Stimulated activated naive CD8-positive, alpha-beta T cell treated with anti-CD3 and anti-CD28 coated beads, Interleukin-15, Interleukin-2, amounts not matched to agents 100 U/mL and 50 U/mL, for 24 hours (primary cell): Measurements from ENCODE around the gene ADAM19.
"Not testable (repeated sequence)": the region's sequence is repeated elsewhere in the genome, so short reads cannot be mapped to it uniquely, and the experiment has no call there.

Experiments used
- ATAC-seq: fragments of 150-1000 bp; cut with Tn5 transposase; one replicate; pipeline ENCODE4 v1.10.0; 2021
- DNase-seq: peaks from one replicate; pipeline ENCODE4 v3.0.0; 2021

ADAM19 gene

DNA sequence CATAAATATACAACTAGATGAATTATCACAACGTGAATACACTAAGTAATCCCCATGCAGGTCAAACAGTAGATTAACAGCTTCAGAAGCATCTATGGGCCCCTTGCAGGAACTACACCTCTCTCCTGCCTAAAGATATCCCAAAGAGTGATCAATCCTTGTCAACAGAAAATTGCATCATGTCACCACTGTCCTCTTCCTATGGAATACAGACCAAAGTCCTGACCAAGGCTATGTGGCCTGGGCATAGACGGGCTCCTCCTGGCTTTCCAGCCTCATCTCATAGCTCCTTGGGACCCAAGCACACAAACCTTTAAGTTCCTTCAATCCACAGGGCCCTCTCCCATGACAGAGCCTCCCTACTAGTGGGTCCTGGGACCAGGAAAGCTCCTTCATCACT is 90.2 kb downstream of the ADAM19 start:
- ATAC-seq = no peak

DNA sequence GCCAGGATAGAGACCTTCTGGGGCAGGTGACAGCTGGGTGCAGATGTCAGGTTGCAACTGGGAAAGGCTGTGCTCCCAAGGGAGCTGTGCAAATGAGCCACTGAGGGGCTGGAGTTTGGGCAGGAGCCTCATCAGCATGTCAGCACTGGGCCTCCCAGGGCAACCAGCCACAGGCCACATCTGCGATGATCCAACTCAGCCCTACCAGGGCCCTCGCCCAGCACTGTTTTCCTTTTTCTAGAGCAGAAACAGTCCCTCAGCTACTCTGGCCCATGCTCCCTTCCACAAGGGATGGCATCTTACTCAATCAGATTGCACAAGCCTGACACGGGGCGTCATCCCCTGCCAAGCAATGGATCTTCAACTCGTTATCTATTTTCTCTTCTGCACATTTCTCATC is 90.8 kb downstream of the ADAM19 start:
- ATAC-seq (no peak), DNase-seq (no peak)

More for the DNA sequence above, 90.2 kb downstream of the ADAM19 start:
- no peak for DNase-seq

DNA sequence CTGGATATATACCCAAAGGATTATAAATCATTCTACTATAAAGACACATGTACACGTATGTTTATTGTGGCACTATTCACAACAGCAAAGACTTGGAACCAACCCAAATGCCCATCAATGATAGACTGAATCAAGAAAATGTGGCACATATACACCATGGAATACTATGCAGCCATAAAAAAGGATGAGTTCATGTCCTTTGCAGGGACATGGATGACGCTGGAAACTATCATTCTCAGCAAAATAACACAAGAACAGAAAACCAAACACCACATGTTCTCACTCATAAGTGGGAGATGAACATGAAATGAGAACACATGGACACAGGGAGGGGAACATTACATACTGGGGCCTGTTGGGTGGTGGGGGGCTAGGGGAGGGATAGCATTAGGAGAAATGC is 92.9 kb downstream of the ADAM19 start:
- not testable (repeated sequence) for DNase-seq, ATAC-seq

DNA sequence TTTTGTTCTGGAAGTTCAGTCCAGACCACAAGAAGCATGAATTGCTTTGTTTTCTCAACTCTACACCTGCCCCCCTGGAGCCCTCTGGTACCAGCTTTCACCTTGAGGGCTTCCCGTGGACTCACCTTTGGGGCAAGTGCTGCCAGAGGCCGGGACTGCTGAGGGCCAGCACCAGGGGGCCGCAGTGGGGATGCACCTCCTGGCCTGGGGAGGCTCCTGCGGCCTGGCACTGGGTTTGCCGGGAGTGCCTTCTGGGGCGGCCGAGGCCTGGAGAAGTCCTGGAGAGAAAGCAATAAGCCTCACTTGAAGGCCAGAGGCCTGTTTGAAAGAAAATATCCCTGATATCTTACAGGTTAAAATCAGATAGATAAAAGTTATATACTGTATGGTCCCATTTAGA is 93.9 kb downstream of the ADAM19 start:
- no peak for DNase-seq
- no peak for ATAC-seq

DNA sequence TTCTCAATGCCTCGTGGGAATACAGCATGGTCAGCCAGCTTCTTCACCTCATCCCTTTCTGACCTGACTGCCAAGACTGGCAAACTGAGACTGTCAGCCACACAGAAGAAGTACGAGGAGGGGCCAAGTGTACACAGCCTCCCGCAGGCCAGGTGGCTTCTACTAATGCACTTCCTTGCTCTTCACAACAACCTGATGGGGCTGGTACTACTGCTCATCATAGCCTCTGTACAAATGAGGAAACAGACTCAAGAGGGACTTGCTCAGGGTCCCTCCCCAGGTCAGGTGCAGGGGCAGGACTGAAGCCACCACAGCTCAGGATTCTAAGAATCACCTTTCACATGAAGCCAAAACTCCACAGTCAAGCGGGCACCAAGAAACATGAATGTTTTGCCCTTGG is 94.3 kb downstream of the ADAM19 start:
- DNase-seq (no peak), ATAC-seq (no peak)

DNA sequence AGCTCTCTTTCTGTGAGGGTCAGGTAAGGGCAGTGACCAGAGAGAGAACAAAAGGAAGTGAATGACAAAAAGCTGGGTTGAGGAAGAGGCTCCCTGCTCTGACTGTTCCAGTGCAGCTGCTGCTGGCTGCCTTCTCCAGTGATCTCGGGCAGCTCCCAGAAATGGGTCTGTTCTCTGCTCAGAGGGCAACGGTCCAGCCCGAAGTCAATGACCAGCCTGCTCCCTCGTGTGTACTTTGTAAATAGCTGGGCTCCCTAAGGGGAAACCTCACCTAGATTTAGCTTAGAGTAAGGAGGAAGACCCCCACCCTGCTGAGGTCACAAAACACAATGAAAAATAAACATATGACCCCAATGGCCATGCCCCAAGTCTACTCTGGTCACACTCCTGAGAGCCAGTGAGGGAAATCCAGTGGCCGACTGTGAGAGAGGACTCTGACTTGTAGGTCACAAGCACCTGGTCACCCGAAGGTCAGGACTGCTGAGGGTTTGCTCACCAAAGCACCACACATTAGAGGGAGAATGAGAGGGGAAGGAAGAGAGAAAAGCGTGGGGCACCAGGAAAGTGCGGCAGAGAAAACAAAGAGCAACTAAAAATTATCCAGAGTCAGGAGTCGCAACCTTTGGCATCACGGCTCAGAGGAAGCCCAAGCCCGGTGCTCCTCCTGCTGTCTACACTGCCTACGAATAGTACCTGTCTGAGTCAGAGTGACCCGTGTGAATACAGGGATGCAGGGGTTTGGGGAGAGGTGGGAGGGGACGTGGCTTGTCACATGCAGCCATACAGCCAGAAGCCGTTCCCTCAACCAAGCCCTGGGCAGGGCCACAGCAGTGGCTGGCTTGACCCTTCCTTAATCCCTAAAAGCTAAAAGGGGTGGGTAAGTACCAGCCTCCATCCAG is 95.7 kb downstream of the ADAM19 start:
- ATAC-seq (no peak), DNase-seq (no peak)

DNA sequence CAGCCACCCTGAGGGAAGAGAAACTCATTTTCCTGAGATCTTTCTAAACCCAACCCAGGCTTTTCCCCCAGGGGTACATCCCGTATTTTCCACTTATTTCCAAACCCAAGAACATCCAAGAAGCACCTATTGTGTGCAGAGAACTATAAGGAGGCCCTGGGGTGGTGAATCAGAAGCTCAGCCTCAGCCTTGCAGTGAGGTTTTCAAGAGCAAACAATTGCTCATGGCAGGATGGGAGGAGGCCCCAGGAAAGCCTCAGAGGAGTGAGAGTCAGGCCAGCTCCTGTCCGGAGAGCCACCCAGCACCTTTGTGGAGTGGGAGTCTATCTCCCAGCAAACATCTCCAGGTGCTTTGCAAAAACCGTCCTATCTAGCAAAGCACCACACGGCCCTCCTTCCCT is 96.4 kb downstream of the ADAM19 start:
- ATAC-seq = no peak
- no peak for DNase-seq

DNA sequence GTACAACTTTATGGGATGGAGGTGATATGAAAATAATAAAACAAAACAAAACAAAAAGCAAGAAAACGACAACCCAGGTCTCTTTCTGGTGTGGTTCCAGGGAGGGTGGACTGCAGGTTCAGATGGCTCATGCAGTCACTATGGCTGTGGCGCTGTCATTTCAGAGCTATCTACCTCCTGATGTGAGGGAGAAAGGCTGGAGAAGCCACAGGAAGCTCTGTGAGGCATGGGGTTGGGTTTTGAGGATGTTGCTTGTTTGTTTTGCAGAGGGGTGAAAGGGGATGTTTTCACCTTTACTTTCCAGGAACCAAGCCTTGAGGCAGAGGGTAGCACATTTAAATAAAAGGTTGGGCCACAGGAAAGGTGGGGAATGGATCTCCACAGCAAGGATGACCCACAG is 96.8 kb downstream of the ADAM19 start:
- ATAC-seq (no peak), DNase-seq (no peak)

DNA sequence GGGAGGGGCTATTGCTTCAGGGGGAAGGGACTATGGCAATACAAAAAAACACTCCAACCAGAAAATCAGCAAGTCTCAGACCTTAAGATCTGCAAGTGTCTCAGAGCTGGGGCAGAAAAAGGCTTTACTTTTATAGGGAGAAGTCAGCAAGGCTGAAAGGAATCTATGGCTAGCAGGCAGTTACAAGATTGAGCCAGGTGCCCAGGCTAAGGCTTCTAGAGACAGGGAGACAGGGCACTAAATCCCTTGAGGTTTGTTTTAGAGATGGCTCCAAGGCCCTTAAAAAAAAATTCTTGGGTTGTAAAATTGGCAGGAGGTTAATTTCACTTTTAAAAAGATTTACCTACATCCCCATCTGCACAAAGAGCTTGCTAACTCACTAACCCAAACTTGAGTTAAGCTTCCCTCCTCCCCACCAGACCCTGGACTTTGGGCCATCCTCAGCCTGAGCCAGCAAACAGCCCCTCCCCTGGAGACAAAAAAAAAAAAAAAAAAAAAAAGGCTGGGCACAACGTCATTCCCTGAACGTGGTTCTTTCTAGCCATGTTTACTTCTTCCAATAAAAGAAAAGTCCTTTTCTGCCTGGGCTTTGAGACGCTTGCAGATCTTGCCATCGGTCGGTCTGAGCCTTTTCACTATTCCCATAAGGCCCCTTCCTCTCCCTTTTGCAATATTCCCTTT is 97.6 kb downstream of the ADAM19 start:
- DNase-seq = no peak
- no peak for ATAC-seq

DNA sequence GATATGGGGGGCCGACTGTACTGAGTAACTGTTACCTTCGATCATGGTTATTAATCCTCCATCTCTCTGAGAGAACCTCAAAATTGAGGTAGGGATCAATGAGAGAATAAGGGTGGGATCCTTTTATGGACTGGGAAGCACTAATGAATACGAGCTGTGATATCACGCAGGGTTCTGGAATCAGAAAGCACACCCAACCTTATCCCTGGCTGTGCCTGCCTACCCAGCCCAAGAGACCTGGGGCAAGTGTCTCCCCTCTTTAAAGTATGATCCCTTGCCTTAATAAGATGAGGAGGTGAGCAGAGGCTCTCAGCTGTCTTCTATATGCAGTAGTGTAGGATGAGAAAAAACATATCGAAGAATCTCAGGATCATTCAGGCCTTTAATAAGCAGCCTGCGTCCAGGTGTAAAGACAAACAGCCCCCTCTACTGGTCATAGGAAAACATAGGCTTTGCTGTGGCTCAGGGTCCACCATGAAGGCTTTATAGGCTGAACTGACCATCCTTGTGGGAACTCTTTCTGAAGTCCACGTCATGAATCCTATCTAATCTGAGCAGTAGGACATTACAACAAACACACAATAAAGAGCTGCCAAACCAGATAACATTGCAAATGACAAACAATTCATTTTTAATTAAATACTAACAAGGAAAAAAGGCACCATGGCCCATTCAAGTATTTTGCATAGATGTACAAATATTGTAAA is 98.7 kb downstream of the ADAM19 start:
- ATAC-seq (peak; percentile 57), DNase-seq (peak; percentile 19)

DNA sequence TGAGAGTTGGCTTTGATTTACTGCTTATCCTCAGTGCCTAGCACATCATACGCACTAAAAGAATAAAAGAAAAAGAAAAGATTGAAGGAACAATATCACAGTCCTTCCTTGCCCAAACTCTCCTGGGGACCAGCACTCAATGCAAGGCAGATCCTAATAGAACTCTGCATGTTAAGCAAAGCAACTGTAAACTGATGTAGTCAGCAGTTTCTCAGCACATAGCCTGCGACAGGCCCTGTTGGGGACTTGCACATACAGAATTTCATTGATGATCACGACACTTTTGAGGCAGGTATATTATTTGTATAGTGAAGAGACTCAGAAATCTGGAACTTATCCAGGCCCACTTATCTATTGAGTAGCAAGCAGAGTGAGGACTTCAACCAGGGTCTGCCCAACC is 100.1 kb downstream of the ADAM19 start:
- ATAC-seq (no peak), DNase-seq (no peak)

DNA sequence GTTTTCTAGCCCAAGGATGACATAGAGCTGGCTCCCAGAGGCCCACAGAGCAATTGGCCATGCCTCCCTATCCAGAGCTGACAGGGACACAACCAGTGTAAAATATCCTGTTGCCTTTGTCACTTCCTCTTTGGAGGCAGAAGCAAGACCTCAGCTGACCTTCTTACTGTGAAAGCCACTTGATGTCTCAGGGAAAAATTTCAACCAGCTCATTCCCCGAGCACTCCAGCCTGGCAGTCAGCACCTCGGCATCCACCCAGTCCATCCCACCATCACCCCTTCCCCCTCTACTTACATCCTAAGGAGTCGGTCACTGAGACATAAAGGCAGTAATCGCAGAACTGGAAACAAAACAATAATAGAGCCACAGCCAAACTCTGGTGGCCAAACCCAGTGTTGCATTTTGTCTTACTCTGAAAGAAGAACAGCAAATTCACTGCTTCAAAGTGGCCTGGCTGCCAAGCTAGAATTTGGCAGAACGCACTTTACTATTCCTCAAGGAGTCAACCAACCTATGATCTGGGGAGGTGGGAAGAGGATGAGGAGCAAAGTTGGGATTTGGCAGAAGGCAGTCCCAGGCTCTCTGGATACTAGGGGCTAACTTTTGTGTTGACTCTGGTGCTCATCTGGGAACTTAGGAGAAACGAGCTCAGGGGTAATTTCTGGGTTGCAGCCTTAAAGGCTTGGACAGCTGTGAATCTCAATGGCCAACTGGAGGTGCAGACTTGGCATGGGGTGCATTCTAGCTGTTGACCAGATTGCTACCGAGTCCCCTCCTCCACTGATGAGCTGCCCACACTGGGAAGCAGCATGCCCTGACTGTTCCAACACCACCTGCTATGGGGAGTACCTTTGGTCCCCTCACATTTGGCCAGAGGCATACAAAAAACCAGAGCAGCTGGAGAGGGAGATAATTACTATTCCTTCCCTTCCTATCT is 101.9 kb downstream of the ADAM19 start:
- no peak for ATAC-seq
- no peak for DNase-seq

DNA sequence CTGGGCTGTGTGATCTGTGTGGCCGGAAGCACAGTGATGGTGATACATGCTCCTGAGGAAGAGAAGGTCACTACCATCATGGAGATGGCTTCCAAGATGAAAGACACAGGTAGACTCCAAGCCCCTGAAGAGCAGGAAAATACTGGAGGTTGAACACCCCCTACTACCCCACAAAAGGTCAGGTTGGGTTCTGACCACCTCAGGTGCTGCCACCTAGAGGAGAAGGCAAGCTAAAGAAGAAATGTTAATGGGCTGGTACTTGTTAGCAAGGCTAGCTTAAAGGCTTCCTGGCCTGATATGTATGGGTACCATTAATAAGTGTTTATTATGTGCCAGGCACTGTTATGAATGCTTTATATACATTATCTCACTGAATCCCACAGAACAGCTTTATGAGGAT is 103.9 kb downstream of the ADAM19 start:
- DNase-seq (peak; percentile 55), ATAC-seq (peak; percentile 60)

DNA sequence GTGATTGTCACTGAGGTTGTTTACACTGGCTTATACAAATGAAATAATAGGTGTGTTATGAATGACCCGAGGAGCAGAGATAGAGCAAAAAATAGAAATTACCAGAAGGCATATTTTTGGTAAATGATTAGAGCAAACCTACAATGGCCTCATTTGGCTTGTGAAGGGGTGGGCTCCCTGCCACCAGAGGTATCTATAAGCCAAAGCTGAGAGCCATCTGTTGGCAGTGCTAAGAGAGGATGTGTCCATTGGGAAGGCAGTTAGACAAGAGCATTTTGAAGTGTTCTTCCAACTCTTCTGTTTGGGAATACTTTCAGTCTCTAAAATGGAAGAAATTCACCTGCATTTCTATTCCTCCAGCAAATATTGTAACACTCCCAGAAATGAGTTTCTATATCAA is 104.9 kb downstream of the ADAM19 start:
- DNase-seq = no peak
- no peak for ATAC-seq

DNA sequence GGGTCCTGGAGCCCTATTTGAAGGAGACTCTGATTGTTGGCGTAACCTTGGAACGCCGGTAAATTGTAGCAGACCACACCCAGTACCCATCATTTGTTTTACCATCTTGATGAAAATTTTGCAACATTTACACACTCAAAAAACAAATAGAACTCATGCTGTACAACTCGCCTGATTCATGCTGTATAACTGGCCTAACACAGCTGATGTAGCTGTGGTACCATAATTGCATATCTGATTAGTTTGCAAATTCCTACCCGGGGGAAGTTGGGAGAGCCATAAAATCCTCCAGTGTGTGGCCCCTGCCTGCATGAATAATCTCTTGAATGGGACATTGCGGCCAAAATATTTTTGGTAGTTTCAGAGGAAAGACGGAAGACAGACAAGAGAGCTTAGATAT is 105.9 kb downstream of the ADAM19 start:
- DNase-seq = no peak
- no peak for ATAC-seq

DNA sequence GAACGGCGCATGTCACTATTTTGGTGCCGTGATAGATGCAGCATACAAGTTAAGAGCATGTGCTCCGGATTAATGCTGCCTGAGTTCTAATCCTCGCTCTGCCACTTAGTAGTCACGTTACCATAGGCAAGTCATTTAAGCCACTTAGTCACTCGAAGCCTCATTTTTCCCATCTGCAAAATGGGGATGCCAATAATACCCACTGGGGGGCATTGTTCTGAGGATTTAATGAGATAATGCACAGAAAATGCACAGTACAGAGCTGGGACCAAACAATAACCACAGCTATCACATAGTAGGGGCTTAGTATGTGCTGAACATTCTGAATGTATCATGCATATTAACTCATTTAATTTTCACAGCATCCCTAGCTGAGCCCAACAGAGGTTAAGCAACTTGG is 106.5 kb downstream of the ADAM19 start:
- DNase-seq = no peak

DNA sequence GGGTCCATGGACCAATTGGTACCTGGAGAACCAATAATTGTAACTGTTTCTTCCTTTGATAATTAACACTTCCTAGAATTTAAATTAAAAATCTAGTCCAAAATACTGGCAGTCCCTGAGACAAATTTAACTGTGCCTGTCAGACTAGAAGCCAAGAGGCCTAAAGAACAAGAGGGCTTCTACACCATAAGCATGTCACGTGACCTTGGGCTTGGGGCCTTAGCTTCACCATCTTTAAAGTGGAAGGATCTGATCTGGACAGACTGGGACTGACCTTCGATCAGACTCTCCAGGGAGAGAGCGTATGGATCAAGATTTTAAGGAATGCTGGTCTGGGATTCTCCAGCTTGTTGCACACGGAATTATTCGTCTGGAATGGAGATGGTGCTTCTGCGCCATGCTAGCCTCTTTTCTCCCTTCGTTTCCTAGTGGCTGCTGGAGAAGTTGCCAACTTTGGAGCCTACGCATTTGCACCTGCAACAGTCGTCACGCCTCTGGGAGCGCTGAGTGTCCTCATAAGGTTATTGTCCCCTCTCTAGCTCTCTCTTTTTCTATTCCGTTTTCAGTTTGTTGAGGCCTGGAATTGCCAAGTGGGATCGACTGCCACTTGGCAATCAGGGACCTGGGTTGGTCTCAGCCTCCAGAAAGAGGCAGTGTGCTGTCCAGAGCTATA is 107.1 kb downstream of the ADAM19 start:
- no peak for ATAC-seq

More for the DNA sequence above, 106.5 kb downstream of the ADAM19 start:
- no peak for ATAC-seq

DNA sequence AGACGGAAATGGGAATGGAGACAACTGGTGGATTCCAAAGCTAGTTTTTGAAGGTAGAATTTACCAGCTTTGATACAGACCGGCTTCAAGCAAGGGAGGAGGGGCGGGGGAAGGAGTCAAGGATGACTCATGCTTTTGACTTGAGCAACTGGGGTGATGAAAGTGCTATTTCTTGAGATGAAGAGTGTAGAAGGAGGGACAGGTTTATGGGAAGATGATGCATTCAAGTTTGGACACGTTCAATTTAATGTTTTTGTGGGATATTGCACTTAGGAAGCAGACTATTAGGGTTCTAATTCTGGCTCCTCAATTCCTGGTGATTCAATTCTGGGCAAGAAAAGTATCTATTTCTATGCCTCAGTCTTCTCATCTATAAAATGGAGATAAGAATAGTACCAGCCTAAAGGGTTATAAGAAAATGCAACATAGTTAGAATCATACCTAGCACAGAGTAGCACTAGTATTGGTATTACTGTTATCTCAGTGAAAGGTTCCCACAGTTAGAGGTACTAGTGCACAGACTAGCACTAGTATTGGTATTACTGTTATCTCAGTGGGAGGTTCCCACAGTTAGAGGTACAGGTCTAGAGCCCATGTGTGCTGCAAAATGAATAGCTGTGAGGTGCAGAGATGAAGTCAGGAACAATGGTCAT is 110.9 kb downstream of the ADAM19 start:
- ATAC-seq = peak; percentile 88
- DNase-seq = peak; percentile 64

More for the DNA sequence above, 107.1 kb downstream of the ADAM19 start:
- DNase-seq = no peak

DNA sequence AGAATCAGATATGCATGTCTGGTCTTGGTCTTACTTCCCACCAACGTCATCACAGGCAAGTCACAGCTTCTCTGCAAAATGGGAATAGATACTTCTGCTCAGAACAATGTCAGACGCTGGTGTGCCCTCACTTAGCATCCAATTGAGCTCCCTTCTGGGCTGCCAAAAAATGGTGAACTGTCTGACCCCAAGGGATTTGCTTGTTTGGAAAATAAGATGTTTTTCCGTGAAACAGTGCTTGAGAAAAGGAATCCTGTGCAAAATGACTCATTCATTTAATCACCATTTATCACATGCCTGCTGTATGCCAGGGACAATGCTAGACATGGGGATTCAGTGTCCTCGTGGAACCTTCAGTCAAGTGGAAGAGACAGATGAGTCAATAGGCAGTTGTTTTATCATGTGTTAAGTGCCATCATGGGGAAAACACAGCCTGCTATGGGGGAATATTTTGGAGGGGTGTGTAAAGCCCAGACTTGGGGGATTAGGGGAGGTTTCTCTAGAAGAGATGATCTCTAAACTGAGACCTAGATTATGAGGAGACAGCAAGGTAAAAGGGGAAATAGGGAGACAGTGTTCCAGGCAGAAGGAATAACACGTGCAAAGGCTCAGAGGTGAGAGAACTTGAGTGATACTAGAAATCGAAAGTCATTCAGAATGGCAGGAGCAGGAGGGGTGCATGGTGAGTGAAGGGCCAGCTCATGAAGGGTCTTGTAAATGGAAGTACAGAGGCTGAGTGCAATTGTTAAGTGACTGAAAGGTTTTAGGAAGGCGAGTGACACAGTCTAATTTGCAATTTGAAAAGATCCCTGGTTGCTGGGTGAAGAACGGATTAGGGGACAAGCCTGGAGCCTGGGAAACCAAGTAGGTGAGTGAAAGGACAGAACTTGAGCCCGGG is 111.7 kb downstream of the ADAM19 start:
- DNase-seq (no peak), ATAC-seq (no peak)

DNA sequence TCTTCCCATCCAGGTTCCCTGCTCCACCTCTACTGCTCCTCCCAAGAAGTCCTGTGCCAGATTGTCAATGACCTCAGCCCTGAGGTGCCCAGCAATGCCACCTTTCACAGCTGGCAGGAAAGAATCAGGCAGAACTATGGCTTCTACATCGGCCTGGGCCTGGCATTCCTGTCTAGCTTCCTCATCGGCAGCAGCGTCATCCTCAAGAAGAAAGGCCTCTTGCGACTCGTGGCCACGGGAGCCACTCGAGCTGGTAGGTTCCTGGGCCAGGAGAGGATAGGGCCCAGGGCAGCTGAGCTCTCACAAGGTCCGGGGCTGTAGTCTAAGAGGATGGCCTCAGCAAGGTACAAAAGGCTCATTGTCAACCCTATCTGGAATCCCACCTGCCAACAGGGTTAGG is 112.5 kb downstream of the ADAM19 start:
- DNase-seq (no peak), ATAC-seq (no peak)
